ENCODE results near the gene KNOP1. TPM values are rescaled to one million over a fixed set of nuclear protein-coding genes. Genes with fewer than 3 reads are reported as not detected.

Gene KNOP1
- total and polyA plus RNA-seq, 2 donors from 2014 or later, result 10.2 to 17.9 TPM

DNA sequence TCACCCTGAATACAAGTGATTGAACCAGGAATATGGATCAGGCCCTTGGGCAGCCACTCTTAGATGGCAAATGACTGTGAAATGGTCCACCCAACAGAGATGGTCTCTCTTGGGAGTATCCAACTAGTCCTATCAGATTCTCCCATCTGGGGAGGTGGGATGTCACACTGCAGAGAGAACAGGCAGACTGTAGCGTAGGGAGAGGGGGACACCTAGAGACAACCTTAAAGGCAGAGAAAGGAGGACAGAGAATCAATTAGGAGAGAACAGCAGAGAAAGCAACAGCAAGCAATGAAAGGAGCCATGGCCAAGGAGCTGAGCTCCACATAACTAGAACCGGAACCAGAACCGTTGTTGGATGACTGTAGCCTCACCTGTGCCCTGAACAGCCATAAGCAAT lies 37.2 kb upstream of the KNOP1 start:
- FAIRE-seq (no peak), DNase-seq (no peak)
- H3K4me3 ChIP-seq (ENCODE audit: low read length in 3 of 3), result no peak overlapping the region
- H3K9ac ChIP-seq (ENCODE audit: low read length in 3 of 3), result no peak overlapping the region
- intact Hi-C loops (cut with DNase I), result no loop called here
- no peaks in the 10 kb centered on the region for H3K36me3 ChIP-seq (ENCODE audit: control insufficient read depth in 2 of 3, insufficient read depth in 3 of 3, low read length in 3 of 3)
- H3K4me1 ChIP-seq (ENCODE audit: control insufficient read depth in 2 of 3, insufficient read depth in 2 of 3, low read depth in 1 of 3, low read length in 3 of 3), result peaks cover 11 to 12% (median 11%) of the 10 kb centered on the region in 3 donors
- H3K27ac ChIP-seq (ENCODE audit: low read depth in 2 of 2, low read length in 2 of 2), result peak overlapping the region in 1 of 2 donors; percentile 32
- TF ChIP-seq, protein P1, sequence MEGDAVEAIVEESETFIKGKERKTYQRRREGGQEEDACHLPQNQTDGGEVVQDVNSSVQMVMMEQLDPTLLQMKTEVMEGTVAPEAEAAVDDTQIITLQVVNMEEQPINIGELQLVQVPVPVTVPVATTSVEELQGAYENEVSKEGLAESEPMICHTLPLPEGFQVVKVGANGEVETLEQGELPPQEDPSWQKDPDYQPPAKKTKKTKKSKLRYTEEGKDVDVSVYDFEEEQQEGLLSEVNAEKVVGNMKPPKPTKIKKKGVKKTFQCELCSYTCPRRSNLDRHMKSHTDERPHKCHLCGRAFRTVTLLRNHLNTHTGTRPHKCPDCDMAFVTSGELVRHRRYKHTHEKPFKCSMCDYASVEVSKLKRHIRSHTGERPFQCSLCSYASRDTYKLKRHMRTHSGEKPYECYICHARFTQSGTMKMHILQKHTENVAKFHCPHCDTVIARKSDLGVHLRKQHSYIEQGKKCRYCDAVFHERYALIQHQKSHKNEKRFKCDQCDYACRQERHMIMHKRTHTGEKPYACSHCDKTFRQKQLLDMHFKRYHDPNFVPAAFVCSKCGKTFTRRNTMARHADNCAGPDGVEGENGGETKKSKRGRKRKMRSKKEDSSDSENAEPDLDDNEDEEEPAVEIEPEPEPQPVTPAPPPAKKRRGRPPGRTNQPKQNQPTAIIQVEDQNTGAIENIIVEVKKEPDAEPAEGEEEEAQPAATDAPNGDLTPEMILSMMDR (IDR thresholded peaks at IDR 0.05; ENCODE audit: borderline replicate concordance, extremely low read depth, insufficient read depth), result no peak
- no peaks in the 10 kb centered on the region for H3K9me3 ChIP-seq (ENCODE audit: control insufficient read depth in 2 of 3, insufficient read depth in 1 of 3, low read length in 3 of 3)
- H3K27me3 ChIP-seq (ENCODE audit: control insufficient read depth, insufficient read depth, low read length), result no peaks in the 10 kb centered on the region

- TF ChIP-seq, protein P1 (IDR thresholded peaks at IDR 0.05; ENCODE audit: borderline replicate concordance, extremely low read depth, insufficient read depth), result no peak
- H3K27ac ChIP-seq (ENCODE audit: low read depth in 2 of 2, low read length in 2 of 2), result peak overlapping the region in 1 of 2 donors; percentile 32
- no peak overlapping the region for H3K4me3 ChIP-seq (ENCODE audit: low read length in 3 of 3)
- intact Hi-C loops (cut with DNase I), result no loop called here
- H3K4me1 ChIP-seq (ENCODE audit: control insufficient read depth in 2 of 3, insufficient read depth in 2 of 3, low read depth in 1 of 3, low read length in 3 of 3), result peaks cover 11 to 12% (median 11%) of the 10 kb centered on the region in 3 donors
- FAIRE-seq (no peak), DNase-seq (no peak)
- no peak overlapping the region for H3K9ac ChIP-seq (ENCODE audit: low read length in 3 of 3)
- no peaks in the 10 kb centered on the region for H3K9me3 ChIP-seq (ENCODE audit: control insufficient read depth in 2 of 3, insufficient read depth in 1 of 3, low read length in 3 of 3)
- no peaks in the 10 kb centered on the region for H3K27me3 ChIP-seq (ENCODE audit: control insufficient read depth, insufficient read depth, low read length)
- no peaks in the 10 kb centered on the region for H3K36me3 ChIP-seq (ENCODE audit: control insufficient read depth in 2 of 3, insufficient read depth in 3 of 3, low read length in 3 of 3)
These were observed 36.6 kb upstream of the KNOP1 start for GRCh38 chr16:19754644-19755036.

GRCh38 chr16:19753815-19754643 lies 36.0 kb upstream of the KNOP1 start:
- TF ChIP-seq, protein P1 (IDR thresholded peaks at IDR 0.05; ENCODE audit: borderline replicate concordance, extremely low read depth, insufficient read depth), result no peak
- FAIRE-seq, result no peak
- H3K9ac ChIP-seq (ENCODE audit: low read length in 3 of 3), result no peak overlapping the region

More at GRCh38 chr16:19753815-19754643, 36.0 kb upstream of the KNOP1 start:
- no peak overlapping the region for H3K4me3 ChIP-seq (ENCODE audit: low read length in 3 of 3)
- peaks cover 14 to 16% (median 15%) of the 10 kb centered on the region in 3 donors for H3K4me1 ChIP-seq (ENCODE audit: control insufficient read depth in 2 of 3, insufficient read depth in 2 of 3, low read depth in 1 of 3, low read length in 3 of 3)
- no peak for DNase-seq
- no peak overlapping the region for H3K27ac ChIP-seq (ENCODE audit: low read depth in 2 of 2, low read length in 2 of 2)
- H3K36me3 ChIP-seq (ENCODE audit: control insufficient read depth in 2 of 3, insufficient read depth in 3 of 3, low read length in 3 of 3), result no peaks in the 10 kb centered on the region
- no peaks in the 10 kb centered on the region for H3K9me3 ChIP-seq (ENCODE audit: control insufficient read depth in 2 of 3, insufficient read depth in 1 of 3, low read length in 3 of 3)
- H3K27me3 ChIP-seq (ENCODE audit: control insufficient read depth, insufficient read depth, low read length), result no peaks in the 10 kb centered on the region
- intact Hi-C loops (cut with DNase I), result no loop called here
